COLO668 (cell line): Measurements from ENCODE around the gene RMND5A.

Experiments used
- DNase-seq: peaks from one replicate; lab custom pipeline; 2025; ENCODE audit not compliant: unreplicated experiment; lab: John Stamatoyannopoulos, UW

The RMND5A gene

DNA sequence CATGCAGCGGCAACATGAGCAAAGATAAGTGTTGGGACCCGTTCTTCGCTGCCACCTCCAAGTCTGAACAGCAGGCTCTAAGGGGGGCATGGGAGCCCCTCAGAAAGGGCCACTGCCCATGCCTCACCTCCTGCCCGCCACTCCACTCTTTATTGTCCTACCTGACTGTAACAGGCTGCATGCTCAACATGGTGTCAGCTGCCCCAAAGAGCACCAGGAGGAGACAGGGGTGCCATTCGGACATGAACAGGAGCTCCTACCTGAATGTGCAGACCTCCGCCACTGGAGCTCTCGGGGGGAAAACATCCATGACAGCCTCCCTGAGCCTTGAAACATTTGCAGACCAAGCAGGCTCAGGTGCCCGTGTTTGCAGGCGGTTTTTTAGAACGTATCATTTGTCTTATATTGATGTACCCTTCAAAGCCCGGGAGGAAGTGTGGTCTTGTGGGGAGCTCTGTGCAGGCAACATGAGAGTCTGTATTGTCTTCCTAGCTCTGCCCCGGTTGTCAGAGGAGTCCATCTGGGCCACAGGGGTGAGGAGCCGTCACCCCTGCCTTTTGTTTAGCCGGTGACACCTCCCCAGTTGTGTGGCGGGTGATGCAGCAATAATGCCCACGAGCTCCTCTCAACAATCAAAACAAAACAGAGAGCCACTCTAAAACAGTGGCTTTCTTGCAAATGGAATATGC, 105.7 kb downstream of the RMND5A start:
- no peak for DNase-seq

GRCh38 chr2:86826951-86827350, 106.9 kb downstream of the RMND5A start:
- DNase-seq = no peak
